ENCODE results near the gene PAWR.

Gene PAWR, protein sequence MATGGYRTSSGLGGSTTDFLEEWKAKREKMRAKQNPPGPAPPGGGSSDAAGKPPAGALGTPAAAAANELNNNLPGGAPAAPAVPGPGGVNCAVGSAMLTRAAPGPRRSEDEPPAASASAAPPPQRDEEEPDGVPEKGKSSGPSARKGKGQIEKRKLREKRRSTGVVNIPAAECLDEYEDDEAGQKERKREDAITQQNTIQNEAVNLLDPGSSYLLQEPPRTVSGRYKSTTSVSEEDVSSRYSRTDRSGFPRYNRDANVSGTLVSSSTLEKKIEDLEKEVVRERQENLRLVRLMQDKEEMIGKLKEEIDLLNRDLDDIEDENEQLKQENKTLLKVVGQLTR

DNA sequence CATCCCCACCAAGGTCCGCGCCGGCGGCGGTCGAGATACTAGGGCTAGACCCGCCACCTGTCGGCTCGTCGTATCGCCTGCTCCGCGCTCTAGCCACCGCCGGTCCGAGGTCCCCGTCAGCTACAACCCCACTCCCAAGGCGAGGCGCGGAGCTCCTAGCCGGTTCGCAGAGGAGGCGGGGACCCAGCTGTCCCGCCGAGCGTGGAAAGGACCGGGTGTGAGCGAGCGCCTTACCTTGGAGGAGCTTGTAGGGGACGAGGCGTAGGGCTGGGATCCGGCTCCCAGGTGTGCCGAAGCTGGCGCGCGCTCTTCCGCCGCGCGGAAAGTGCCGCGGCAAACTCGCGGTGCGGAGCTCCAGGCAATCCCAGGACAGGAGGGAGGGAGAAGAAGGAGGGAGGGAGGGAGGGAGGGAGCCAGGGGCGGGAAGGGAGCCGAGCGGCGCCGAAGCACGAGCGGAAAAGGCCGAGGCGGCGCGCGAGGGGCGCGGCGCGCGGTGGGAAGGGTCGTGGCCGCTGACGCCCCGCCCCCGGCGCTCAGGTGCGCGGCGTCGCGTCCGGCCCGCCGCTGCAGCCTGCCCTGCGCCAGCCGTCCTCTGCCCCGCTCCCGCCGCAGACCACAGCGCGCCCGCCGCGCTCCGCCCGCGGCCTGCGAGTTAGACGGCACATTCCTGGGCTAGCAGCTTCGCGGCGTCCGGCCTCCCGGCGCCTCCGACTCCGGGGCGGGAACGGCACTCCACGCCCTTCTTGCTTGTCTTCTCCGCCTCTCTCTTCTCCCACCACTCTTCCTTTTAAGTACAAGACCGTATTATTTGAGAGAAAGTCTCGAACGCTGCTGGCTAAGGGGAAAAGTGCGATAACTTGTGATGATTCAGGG lies at the start of gene PAWR:
Gene PAWR, minus strand, starts transcription at position 327 of the 873 bp plus-strand sequence. CDS start 720 bp downstream, outside the sequence.
- no peak for DNase-seq

DNA sequence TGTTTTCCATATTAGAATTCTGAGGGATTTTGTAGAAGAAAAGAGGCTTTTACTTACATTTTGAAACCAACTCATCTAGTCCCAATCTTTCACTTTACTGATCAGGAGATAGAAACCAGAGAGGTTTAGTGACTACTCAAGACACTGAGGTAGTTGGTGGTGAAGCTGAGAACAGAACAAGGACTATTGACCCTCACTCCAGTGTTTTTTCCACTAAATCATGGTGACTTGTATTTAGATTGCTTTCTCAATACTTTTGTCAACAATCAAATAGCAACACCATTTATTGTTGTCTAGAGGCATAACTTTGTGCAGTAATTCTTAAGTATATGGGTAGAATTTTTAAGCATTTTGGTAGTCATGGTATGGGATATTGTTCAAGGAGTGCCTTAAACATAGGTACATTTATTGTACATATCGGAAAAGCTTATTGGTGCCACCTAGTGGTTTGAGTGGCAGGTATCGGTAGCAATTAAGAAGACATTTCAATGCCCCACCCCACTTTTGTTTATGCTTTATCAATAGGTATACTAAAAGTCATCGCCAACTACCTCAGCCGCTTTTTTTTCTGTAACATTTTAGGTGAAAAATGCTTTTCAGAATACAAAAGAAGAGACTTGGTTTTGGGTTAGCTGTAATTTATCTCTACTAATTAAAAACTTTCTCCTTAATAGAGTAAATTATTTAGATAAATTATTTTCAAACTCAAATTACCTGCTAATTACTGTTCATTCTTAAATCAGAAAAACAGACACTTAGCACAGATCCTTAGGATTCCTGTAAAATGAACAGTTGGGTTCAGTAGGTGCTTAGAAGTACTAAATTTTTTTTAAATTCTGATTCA lies 47.3 kb upstream of the PAWR start:
- DNase-seq = peak; percentile 33

DNA sequence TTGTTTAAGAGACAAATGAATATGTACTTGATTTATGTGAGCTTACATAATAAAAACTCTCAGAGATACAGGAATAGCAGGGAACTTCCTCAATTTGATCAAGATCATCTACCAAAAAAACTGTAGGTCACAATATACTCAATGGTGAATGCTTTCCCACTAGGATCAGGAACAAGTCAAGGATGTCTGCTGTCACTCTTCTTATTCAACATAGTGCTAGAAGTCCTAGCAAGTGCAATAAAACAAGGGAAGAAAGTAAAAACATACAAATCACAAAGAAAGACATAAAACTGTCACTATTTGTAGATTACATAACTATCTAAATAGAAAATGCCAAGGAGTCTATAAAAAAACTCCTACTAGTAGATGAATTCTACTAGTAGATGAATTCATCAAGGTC lies 41.9 kb upstream of the PAWR start:
- no peak for DNase-seq

DNA sequence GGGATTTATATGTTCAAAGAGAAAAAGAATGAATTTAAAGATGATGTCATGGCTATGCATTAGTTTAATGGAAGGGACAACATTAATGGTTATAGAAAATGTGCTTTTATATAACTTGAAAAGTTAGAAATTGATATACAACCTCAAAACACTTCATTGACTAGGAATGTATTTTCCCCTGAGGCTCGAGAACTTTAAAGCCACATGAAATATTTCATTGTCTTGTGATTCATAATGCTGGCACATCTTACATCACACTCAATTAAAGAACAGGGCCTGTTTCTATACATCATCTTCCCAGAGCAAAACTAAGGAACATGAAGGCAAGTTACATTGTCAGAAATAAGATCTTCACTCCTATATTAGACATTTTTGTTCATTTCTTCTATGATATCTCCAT lies 35.2 kb upstream of the PAWR start:
- DNase-seq = no peak

DNA sequence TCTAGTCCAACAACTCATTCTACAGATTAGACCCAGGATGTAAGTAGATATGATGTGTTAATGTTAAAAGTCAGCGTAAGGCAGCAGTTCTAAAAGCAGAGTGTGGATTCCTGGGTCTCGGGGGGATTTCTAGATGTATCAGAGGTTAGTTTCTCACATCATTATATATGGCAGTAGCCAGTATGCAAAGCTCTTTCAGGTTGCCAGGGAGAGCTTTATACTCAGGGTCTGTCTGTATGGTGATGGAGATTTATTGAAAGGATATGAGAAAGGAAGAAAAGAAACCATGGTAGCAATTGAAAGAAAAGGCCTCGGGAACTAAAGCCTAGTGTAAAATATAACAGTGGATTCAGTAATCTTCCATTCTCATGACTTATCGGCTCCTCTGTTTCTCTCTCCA lies 26.2 kb upstream of the PAWR start:
- DNase-seq = no peak

DNA sequence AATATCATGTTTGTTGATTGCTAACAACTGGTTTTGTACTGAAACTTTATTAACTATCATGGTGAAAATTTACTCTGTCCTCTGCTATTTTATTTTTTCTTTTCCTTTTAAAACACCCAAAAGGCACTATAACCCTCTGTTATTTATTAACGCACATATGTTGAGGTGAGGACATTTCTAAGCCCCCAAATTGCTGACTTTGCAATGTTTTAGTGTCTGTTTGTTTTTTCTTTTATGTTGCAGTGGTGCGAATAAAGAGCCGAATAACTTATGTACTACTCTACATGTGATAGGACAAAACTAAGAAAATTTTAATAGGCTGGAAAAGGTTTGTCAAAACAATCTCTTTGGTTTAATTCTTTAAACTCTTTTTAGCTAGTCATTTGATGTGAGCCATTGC lies 24.5 kb upstream of the PAWR start:
- no peak for DNase-seq

DNA sequence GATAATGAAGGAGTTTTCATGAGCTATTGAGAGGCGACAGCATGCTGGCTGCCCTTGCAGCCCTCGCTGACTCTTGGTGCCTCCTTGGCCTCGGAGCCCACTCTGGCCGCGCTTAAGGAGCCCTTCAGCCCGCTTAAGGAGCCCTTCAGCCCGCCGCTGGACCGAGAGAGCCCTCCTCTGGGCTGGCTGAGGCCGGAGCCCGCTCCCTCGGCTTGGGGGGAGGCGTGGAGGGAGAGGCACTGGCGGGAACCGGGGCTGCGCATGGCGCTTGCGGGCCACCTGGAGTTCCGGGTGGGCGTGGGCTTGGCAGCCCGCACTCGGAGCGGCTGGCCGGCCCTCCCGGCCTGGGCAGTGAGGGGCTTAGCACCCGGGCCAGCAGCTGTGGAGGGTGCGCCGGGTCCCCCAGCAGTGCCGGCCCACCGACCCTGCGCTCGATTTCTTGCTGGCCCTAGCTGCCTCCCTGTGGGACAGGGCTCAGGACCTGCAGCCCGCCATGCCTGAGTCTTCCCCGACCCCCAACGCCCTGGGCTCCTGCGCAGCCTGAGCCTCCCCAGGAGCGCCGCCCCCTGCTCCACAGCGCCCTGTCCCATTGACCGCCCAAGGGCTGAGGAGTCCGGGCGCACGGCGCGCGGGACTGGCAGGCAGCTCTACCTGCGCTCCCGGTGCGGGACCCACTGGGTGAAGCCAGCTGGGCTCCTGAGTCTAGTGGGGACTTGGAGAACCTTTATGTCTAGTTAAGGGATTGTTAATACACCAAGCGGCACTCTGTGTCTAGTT lies 20.1 kb upstream of the PAWR start:
- DNase-seq = no peak

DNA sequence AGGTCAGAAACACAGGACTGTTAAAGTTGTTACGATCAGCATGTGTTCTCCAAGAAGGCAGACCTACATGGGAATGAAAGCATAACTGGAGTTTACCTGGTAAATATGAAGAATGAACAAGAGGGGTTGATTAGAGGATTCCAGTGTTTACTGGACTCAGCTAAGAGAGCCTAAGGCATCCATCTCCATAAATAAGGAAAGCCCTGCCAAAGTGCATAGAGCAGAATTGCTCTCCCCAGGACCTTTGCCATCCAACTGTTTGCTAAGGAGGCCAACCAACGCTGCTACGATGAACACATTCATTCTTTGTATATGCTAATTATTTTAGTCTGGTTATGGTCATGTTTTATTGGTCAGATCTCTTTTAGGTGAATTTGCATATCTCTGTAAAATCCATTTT lies 17.1 kb upstream of the PAWR start:
- DNase-seq = no peak

DNA sequence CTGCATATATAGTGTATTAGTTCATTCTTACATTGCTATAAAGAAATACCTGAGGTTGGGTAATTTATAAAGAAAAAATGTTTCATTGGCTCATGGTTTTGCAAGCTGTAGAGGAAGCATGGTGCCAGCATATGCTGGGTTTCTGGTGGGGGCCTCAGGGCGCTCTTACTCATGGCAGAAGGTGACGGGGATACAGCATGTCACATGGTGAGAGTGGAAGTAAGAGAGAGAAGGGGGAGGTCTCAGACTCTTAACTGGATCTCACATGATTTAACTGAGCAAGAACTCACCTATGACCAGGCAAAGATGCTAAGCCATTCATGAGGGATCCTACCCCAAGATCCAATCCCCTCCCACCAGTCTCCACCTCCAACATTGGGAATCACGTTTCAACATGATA lies 15.9 kb upstream of the PAWR start:
- DNase-seq = no peak

DNA sequence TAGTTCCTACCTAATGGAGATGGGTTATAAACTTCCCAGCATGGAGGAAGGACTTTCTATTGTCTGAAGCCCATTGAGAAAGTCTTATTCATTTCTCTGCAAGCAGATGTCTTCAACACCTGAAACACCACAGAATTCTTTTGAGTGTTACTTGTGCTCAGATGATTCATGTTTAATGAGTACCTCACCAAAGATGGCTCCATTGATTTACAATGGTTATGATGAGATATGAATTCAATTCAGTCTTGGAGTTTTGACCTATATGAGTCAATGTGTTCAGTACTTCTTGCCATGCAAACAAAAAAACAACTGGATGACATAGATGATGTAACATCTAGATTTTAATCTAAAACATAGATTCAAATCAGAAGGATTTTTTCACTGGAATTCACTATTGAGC lies 15.4 kb upstream of the PAWR start:
- DNase-seq = no peak

DNA sequence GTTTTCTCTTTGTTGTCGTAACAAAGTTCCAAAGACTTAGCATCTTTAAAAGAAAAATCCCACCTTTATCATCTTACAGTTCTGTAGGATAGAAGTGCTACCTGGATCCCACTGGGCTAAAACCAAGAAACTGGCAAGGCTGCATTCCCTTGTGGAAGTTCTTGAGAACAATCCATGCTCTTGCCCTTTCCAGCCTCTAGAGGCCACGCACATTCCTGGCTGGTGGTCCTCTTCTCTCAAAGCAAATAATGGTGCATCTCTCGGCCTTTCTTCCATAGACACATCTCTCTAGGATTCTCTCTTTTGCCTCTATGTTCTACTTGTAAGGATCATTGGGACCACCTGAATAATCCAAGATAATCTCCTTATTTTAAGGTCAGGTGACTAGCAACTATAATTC lies 8.2 kb upstream of the PAWR start:
- no peak for DNase-seq

DNA sequence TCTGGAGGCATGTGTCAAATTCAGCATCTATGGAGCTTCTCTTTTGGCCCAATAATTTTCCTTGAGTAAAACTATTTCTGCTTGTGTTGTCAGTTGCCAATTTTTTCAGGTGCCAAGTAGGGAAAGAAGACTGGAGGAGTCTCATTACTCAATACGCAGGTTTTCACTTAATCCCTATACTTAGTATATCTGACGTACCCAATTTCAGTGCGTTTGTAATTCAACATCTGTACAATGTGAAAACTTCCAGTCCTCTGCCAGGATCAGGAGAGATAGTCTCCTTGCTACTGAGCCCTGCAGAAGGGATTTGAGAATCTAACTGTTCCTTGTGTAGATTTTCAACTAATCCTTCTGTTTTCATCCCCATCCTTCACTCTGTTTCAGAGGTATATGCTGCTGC lies 5.7 kb upstream of the PAWR start:
- no peak for DNase-seq

DNA sequence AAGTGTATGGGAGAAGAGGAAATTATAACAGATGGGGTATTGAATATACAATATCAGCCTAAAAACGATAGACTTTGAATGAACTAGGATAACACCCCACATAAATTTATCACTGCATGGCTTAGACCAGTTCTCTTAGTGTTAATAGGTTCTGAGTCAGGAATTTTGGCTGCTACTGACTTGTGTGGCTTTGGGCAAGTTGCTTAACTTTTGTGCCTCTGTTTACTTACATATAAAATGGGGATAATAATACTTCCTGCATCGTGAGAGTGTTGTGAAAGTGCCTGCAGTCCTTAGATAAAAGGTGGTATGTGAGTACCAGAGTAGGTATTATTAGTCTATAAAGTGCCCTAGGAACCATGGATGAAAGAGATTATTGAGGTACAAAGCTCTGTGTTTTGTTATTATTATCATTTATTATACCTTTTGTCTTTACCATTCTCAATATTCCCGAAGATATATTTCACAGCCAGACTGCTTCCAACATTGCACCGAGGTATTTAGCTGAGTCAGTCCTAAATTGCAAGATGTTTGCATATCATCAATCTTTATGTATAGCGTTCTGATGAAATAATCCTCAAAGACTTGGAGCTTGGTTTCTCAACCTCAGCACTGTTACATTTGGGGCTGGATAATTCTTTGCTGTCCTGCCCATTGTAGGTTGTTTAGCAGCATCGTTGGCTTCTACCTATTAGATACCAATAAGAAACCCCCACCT lies 2.3 kb upstream of the PAWR start:
- no peak for DNase-seq

DNA sequence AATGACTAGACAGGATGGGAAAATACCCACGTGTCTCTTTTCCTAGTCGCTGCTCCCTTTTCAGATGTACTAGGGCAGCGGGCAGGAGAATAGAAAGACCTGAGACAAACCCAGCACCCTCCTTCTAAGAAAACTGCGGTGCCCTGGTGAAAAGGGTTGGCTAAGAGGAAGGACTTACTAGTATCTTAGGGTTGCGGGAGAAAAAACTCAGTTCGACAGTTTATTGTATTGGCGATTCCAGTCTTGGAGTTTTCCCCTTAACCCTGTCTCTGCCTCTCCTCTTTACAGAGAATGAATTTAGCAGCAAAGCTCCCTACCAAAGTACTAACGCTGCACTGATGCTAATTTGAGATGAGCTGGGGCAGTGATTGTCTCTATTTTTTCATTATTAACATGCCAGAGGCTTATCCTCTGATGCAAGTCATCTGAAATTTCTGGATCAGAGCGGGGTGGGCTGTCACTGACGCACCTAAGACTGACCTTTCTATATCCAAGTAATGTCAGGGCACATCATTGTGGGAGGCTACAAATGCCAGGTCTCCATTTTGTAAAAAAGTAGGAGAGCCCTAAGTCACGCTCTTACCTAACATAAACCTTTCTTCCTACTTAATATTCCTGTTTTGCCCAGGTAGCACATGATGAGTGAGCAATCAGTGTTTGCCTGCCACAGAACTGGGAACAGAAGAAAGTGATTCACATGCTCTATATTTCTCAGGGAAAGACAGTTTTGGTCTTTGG lies 916 bp upstream of the PAWR start:
- no peak for DNase-seq

DNA sequence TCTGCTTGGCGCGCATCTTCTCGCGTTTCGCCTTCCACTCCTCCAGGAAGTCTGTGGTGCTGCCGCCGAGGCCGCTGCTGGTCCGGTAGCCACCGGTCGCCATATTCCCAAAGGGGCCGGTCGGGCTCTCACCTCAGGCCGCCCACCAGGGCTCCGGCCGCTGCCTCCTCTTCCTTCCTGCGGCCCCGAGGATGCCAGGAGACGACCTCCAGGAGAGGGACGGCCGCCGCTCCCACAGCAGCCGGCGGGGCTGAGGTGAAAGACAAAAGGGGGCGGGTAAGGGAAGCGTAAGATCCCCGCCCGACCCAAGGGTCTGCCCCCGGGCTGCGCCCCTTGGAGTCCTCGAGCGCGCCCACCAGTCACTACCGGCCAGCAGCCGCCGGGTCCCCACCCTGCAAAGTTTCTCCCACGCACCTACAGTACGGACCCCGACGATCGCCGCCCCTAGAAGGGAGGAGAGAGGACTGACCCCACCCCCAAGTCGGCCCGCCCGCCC lies 574 bp downstream of the PAWR start:
- no peak for DNase-seq

DNA sequence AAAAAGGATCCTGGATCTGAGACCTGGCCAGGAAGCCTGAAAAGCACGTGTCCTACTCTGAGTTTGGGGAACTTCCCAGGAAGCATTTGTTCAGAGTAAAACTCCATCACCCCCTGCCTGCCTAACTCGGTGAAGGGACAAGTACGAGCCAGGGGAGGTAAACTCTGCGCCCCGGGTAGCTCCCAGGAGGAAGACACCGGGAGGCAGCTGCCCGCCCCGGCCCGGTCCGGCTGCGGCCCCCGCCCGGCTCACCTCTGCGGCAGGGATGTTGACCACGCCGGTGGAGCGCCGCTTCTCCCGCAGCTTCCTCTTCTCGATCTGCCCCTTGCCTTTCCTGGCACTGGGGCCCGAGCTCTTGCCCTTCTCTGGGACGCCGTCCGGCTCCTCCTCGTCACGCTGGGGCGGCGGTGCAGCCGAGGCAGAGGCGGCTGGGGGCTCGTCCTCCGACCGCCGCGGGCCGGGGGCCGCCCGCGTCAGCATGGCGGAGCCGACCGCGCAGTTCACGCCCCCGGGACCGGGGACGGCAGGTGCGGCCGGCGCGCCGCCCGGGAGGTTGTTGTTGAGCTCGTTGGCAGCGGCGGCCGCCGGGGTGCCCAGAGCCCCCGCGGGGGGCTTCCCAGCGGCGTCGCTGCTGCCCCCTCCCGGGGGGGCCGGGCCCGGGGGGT lies 1.2 kb downstream of the PAWR start:
- DNase-seq = no peak

DNA sequence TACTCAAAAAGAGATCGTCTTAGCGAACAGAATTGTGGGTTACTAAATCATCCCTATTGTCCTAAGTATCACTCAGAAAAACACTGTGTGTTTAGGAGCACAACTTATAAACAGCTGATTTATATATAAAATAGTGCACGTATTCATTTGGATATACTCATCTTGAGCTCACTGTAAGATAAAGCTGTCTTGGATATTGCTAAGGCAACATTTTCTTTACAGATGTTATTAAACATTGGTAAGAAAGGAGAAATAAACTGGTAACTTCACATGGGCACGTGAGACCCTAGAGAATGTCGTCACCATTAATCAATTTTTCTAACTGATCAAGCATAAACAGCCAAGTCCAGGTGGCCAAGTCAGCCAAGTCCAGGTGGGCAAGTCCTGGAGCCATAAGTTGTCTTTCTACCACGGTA lies 1.7 kb downstream of the PAWR start:
- no peak for DNase-seq

DNA sequence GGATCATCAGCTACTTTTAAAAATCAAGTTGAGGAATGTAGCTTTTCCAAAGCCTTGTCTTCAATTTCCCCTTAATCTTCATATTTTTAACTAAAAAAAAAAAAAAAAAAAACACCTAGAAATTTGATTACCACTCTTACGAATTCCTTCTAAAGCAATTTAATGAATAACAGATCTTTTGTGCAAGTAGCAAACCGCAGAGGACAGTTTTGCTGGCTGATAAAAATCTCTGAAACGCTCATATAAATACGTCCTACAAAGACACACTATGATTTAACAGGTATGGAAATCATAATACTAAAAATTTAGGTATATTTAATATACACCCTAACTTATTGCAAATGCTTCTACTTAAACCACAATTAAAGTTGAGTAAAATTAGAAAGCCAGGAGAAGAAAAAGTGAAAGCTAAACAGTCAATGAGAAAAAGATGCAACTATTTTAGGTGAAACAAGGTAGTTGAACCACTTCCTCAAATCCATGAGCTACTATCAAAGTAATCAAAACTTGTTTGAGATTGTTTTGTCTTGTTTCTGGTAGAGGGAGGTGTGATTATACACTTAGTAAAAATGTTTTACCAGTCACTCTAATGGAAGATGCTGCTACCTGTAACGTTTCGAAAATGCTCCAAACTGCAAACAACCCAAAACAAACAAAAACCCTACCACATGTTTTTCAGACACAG lies 2.2 kb downstream of the PAWR start:
- no peak for DNase-seq

DNA sequence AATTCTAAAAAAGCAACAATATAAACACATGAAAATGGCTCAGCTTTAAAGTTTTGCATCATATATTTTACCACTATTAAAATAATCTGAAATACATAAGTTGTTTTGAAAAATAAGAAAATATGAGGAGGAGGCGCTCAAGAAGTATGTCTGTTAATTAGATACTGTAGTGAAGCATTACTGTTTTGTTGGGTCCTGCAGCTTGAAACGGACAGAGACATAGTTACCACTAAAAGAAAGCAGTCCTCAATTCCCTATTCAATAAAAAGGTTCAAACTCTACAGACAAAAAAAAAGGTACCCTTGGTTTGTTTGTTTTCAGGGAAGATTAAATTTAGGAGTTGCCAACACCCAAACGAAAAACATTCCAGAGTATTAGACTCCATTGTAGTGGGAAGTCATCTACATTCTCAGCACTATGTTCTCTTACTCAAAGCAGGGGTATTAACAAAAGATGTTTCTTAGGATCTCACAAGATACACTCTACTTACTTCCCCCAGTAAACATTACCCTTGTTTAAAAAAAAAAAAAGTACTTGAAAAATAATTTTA lies 3.0 kb downstream of the PAWR start:
- DNase-seq = no peak
